Ishikawa (cell line): Measurements from ENCODE around the gene ADAMTS20.

Experiments
- CEBPB ChIP-seq: IDR thresholded peaks from 2 replicates; pipeline ENCODE4 v1.6.1; 2012
- CREB1 ChIP-seq: IDR thresholded peaks from 2 replicates; pipeline ENCODE4 v1.6.1; 2012; ENCODE audit warnings: low read depth
- EP300 ChIP-seq: IDR thresholded peaks from 2 replicates; pipeline ENCODE4 v1.6.1; 2012; ENCODE audit warnings: borderline replicate concordance
- FOXM1 ChIP-seq: IDR thresholded peaks from 2 replicates; pipeline ENCODE4 v1.6.1; 2012; ENCODE audit warnings: low read depth, borderline replicate concordance
- RAD21 ChIP-seq: IDR thresholded peaks from 2 replicates; pipeline ENCODE4 v1.6.1; 2012; ENCODE audit warnings: low read depth
- TAF1 ChIP-seq: IDR thresholded peaks from 2 replicates; pipeline ENCODE4 v1.6.1; 2012; ENCODE audit warnings: low read depth, mild to moderate bottlenecking
- TCF12 ChIP-seq: IDR thresholded peaks from 2 replicates; pipeline ENCODE4 v1.6.1; 2012; ENCODE audit warnings: low read depth
- TEAD4 ChIP-seq: IDR thresholded peaks from 2 replicates; pipeline ENCODE4 v1.6.1; 2012
- ZBTB7A ChIP-seq: IDR thresholded peaks from 2 replicates; pipeline ENCODE4 v1.6.1; 2012; ENCODE audit warnings: low read depth
- TF ChIP-seq, protein P1 (sequence below): IDR thresholded peaks from 2 replicates; pipeline ENCODE4 v1.6.1; 2012; ENCODE audit warnings: low read depth, mild to moderate bottlenecking
- TF ChIP-seq, protein P2 (sequence below): IDR thresholded peaks from 2 replicates; pipeline ENCODE4 v1.6.1; 2012

DNA sequence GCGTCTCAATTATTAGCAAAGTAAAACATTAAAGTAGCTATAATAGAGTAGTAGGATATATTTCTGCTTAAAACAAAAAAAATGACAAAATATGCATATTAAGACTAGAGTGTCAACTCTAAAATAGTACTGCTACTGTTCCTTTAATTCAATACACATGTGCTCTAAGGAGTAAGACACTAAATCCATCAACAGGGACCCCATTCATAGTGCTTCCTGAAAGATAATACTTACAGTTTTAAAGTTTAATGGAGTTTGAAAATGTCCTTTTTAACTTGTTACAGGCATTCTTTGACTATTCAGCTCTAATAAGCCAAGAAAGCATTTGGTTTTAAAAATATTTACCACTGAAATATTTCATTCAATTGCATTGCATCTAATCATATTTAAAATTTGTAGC is 145.2 kb downstream of the ADAMTS20 start:
- TF ChIP-seq EP300: no peak
- TF ChIP-seq TCF12: no peak
- TF ChIP-seq FOXM1: no peak
- TF ChIP-seq CREB1: no peak
- TF ChIP-seq, protein P1, sequence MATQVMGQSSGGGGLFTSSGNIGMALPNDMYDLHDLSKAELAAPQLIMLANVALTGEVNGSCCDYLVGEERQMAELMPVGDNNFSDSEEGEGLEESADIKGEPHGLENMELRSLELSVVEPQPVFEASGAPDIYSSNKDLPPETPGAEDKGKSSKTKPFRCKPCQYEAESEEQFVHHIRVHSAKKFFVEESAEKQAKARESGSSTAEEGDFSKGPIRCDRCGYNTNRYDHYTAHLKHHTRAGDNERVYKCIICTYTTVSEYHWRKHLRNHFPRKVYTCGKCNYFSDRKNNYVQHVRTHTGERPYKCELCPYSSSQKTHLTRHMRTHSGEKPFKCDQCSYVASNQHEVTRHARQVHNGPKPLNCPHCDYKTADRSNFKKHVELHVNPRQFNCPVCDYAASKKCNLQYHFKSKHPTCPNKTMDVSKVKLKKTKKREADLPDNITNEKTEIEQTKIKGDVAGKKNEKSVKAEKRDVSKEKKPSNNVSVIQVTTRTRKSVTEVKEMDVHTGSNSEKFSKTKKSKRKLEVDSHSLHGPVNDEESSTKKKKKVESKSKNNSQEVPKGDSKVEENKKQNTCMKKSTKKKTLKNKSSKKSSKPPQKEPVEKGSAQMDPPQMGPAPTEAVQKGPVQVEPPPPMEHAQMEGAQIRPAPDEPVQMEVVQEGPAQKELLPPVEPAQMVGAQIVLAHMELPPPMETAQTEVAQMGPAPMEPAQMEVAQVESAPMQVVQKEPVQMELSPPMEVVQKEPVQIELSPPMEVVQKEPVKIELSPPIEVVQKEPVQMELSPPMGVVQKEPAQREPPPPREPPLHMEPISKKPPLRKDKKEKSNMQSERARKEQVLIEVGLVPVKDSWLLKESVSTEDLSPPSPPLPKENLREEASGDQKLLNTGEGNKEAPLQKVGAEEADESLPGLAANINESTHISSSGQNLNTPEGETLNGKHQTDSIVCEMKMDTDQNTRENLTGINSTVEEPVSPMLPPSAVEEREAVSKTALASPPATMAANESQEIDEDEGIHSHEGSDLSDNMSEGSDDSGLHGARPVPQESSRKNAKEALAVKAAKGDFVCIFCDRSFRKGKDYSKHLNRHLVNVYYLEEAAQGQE: no peak
- no peak for TF ChIP-seq ZBTB7A
- no peak for TF ChIP-seq TAF1
- no peak for TF ChIP-seq RAD21
- no peak for TF ChIP-seq CEBPB
- TF ChIP-seq, protein P2, sequence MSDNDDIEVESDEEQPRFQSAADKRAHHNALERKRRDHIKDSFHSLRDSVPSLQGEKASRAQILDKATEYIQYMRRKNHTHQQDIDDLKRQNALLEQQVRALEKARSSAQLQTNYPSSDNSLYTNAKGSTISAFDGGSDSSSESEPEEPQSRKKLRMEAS: no peak
- no peak for TF ChIP-seq TEAD4
